NB4 (cell line): ENCODE measurements around the gene CLSTN2.

ENCODE experiments used
- DNase-seq: peaks from one replicate; pipeline ENCODE4 v3.0.0; 2010; ENCODE audit warnings: low read depth
- H3K4me3 ChIP-seq: one replicate; pipeline ENCODE4 v1.5.1; 2011; ENCODE audit warnings: mild to moderate bottlenecking, low read depth, low read length, moderate library complexity
- CTCF ChIP-seq: IDR thresholded peaks from one replicate; pipeline ENCODE4 v1.5.1; 2012; ENCODE audit warnings: low read depth, low read length
- MYC ChIP-seq: IDR thresholded peaks from 2 replicates; pipeline ENCODE4 v1.6.1; 2011; ENCODE audit warnings: low read depth, low read length
- POLR2A ChIP-seq: IDR thresholded peaks from 2 replicates; pipeline ENCODE4 v1.6.1; 2011; ENCODE audit warnings: mild to moderate bottlenecking; ENCODE audit not compliant: insufficient read length; ENCODE audit errors: extremely low read depth
- TF ChIP-seq, protein P1 (sequence below): IDR thresholded peaks from 2 replicates; pipeline ENCODE4 v1.6.1; 2011; ENCODE audit warnings: low read depth, low read length

Gene CLSTN2

GRCh38 chr3:140376136-140376889 lies 441.3 kb downstream of the CLSTN2 start:
- no peak overlapping the region for H3K4me3 ChIP-seq
- TF ChIP-seq, protein P1, sequence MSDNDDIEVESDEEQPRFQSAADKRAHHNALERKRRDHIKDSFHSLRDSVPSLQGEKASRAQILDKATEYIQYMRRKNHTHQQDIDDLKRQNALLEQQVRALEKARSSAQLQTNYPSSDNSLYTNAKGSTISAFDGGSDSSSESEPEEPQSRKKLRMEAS = no peak
- TF ChIP-seq MYC (no peak), POLR2A (no peak), CTCF (no peak)
- no peak for DNase-seq

DNA sequence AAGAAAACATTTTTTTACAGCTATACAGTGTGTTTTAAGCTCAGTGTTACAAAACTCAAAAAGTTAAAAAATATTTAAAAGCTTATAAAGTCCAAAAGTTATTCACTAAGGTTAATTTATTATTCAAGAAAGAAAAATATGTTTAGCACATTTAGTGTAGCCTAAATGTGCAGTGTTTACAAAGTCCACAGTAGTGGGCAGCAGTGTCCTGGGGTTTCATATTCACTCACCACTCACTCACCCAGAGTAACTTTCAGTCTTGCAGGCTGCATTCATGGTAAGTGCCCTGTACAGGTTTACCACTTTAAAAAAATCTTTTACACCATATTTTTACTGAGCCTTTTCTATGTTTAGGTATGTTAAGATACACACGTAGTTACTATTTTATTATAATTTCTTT lies 442.7 kb downstream of the CLSTN2 start:
- no peak for DNase-seq
- TF ChIP-seq MYC (no peak), CTCF (no peak), POLR2A (no peak)
- TF ChIP-seq, protein P1 = no peak
- H3K4me3 ChIP-seq = no peak overlapping the region

DNA sequence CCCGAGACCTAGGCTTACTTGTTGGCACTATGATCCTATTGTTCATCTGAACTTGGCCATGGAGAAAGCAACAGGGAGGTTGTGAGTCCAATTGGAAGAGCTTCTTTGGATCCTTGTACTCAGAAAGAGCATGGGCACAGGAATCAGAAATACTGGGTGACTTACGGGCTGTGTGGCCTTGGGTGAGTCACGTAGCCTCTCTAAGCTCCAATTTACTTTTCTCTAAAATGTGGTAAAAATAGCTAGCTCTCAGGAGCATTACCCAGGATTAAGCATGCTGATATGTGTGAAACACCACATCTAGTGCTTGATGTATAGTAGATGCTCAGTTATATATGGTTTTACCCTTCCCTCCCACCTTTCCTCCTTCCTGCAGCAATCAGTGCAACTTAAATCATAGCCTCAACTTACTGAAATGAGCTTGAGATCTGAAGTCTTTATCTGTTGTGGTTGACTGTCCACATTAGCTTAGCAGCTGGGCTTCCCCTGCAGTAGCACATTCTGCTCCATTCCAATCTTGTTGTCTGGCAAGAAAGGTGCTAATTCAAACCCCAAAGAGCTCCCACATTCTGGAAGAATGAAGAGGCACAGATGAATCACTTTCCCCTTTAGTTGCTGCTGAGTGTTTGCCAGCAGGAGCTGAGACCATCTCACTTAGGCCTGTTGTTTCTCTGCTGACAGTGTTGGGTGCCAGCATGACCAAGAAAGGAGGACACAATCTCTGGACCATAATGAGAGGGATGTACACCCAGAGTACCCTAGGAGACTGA lies 443.8 kb downstream of the CLSTN2 start:
- H3K4me3 ChIP-seq = no peak overlapping the region
- TF ChIP-seq, protein P1 = no peak
- TF ChIP-seq MYC = no peak
- TF ChIP-seq CTCF = no peak
- TF ChIP-seq POLR2A = no peak
- DNase-seq = no peak

- no peak overlapping the region for H3K4me3 ChIP-seq
- TF ChIP-seq, protein P1 = no peak
- TF ChIP-seq POLR2A (no peak), MYC (no peak), CTCF (no peak)
- no peak for DNase-seq
Observed at GRCh38 chr3:140384028-140384771, 449.2 kb downstream of the CLSTN2 start.

DNA sequence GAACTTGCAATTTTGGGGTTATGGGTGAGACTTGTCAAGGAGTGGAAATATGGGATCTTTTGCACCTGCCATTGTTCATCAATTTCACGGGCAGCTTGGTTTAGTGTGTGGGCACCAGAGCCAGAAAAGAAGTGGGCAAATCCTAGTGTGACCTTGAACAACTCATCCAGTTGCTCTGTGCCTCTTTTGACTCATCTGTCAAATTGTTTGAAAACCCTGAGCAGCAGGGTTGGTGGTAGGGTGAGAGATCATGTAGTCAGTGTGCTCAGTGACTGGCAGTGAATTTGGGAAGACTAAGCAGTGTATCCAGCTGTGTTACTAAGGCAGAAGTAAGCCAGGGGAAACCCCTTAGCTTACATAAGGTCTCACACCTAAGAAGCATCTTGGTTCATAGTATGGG lies 449.9 kb downstream of the CLSTN2 start:
- TF ChIP-seq, protein P1 = no peak
- no peak for TF ChIP-seq MYC
- TF ChIP-seq POLR2A = no peak
- no peak for TF ChIP-seq CTCF
- H3K4me3 ChIP-seq = no peak overlapping the region
- DNase-seq = no peak
